LNCaP clone FGC (cell line): ENCODE results near the gene AMBRA1.

Source experiments
- DNase-seq: peaks from one replicate; pipeline ENCODE4 v3.0.0-alpha.2; 2011; ENCODE audit warnings: low read depth
- H3K4me3 ChIP-seq: 2 replicates; pipeline ENCODE4 v1.5.1; 2011; ENCODE audit warnings: mild to moderate bottlenecking, low read depth, low read length, control low read depth
- TF ChIP-seq, protein P1 (sequence below): IDR thresholded peaks from 2 replicates; pipeline ENCODE4 v1.5.1; 2012; ENCODE audit warnings: mild to moderate bottlenecking; ENCODE audit not compliant: control insufficient read depth, insufficient read depth; ENCODE audit errors: extremely low read depth

AMBRA1 gene

DNA sequence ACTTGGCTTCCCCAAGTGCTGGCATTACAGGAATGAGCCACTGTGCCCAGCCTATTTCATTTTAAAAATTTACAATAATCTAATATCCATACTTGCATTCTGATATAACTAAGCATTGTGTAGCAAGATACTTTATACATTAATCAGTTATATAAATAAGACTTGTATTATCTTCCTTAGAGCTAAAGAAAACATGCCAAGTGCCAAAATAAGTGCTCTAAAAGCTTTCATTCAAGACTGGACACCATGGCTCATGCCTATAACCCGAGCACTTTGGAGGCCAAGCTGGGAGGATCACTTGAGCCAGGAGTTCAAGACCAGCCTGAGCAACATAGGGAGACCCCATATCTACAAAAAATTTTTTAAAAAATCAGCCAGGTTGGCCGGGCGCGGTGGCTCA is 123.9 kb downstream of the AMBRA1 start:
- DNase-seq: no peak

DNA sequence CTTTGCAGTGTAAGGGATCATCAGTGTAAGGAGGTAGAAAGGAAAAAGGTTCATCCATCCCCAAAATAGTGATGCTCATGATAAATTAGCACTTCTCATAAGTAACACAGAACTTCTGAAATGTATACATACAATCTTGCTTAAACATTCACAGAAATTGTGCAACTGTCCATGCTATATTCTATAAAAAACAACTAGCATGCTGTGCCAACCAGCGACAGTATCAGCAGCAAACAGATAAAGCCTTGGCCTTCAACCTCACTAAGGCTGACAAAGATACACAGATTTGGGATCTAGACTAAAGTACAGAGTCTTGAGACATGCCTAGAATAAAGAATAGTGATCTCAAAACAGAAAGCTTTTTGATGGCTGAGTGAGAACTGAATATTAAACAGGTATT is 128.1 kb downstream of the AMBRA1 start:
- no peak overlapping the region for H3K4me3 ChIP-seq
- TF ChIP-seq, protein P1, sequence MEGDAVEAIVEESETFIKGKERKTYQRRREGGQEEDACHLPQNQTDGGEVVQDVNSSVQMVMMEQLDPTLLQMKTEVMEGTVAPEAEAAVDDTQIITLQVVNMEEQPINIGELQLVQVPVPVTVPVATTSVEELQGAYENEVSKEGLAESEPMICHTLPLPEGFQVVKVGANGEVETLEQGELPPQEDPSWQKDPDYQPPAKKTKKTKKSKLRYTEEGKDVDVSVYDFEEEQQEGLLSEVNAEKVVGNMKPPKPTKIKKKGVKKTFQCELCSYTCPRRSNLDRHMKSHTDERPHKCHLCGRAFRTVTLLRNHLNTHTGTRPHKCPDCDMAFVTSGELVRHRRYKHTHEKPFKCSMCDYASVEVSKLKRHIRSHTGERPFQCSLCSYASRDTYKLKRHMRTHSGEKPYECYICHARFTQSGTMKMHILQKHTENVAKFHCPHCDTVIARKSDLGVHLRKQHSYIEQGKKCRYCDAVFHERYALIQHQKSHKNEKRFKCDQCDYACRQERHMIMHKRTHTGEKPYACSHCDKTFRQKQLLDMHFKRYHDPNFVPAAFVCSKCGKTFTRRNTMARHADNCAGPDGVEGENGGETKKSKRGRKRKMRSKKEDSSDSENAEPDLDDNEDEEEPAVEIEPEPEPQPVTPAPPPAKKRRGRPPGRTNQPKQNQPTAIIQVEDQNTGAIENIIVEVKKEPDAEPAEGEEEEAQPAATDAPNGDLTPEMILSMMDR: no peak
- no peak for DNase-seq

More for the DNA sequence above, 123.9 kb downstream of the AMBRA1 start:
- TF ChIP-seq, protein P1: no peak
- H3K4me3 ChIP-seq: no peak overlapping the region

- TF ChIP-seq, protein P1: no peak
- DNase-seq: no peak
- H3K4me3 ChIP-seq: no peak overlapping the region
These were observed 130.0 kb downstream of the AMBRA1 start for GRCh38 chr11:46463701-46464421.

GRCh38 chr11:46461461-46461927 is 132.3 kb downstream of the AMBRA1 start:
- H3K4me3 ChIP-seq: no peak overlapping the region
- TF ChIP-seq, protein P1: no peak
- DNase-seq: no peak

GRCh38 chr11:46458491-46458890 is 135.3 kb downstream of the AMBRA1 start:
- DNase-seq: no peak

GRCh38 chr11:46457659-46458424 is 136.0 kb downstream of the AMBRA1 start:
- DNase-seq: no peak
- TF ChIP-seq, protein P1: no peak
- H3K4me3 ChIP-seq: no peak overlapping the region

More at GRCh38 chr11:46458491-46458890, 135.3 kb downstream of the AMBRA1 start:
- H3K4me3 ChIP-seq: no peak overlapping the region
- TF ChIP-seq, protein P1: no peak
